AG08395 (cell line): Measurements from ENCODE around the gene CENPE.
A peak's percentile ranks its signal among the peaks of the same experiment; 100 is the strongest.

Experiments
- DNase-seq: peaks from one replicate; pipeline ENCODE4 v3.0.0; 2012; ENCODE audit warnings: mixed read lengths, low spot score

The CENPE gene

GRCh38 chr4:103076747-103077347 is 121.3 kb downstream of the CENPE start, which contains the start of gene SLC9B2:
Gene SLC9B2, minus strand, starts transcription at chr4:103076761. Its CDS starts 9,211 bp downstream, at chr4:103067550.
- DNase-seq: no peak

- peak; percentile 76 for DNase-seq
Observed at GRCh38 chr4:103075894-103076746, 122.0 kb downstream of the CENPE start.

GRCh38 chr4:103075435-103075893 is 122.7 kb downstream of the CENPE start:
- peak; percentile 19 for DNase-seq

- DNase-seq: no peak
Observed at GRCh38 chr4:103074744-103075434, 123.3 kb downstream of the CENPE start.

GRCh38 chr4:103073792-103074438 is 124.2 kb downstream of the CENPE start:
- no peak for DNase-seq

- no peak for DNase-seq
Observed at GRCh38 chr4:103067841-103068547, 130.1 kb downstream of the CENPE start.

- no peak for DNase-seq
Observed at GRCh38 chr4:103060453-103061148, 137.5 kb downstream of the CENPE start.
